Kidney tubule cell (primary cell): ENCODE data around the gene BCL7C.

Source experiments
- DNase-seq: peaks from one replicate; pipeline ENCODE4 v3.0.0-alpha.2; 2018; ENCODE audit warnings: low spot score

The BCL7C gene

GRCh38 chr16:30893744-30894539 lies at the start of gene BCL7C:
TSS of gene BCL7C (minus strand) at chr16:30894077. CDS start at chr16:30893944, 133 bp downstream.
- DNase-seq = peak; percentile 93

GRCh38 chr16:30942426-30942806 lies 48.5 kb upstream of the BCL7C start:
- peak; percentile 24 for DNase-seq

GRCh38 chr16:30941600-30942425 lies 47.9 kb upstream of the BCL7C start:
- DNase-seq = peak; percentile 82

DNA sequence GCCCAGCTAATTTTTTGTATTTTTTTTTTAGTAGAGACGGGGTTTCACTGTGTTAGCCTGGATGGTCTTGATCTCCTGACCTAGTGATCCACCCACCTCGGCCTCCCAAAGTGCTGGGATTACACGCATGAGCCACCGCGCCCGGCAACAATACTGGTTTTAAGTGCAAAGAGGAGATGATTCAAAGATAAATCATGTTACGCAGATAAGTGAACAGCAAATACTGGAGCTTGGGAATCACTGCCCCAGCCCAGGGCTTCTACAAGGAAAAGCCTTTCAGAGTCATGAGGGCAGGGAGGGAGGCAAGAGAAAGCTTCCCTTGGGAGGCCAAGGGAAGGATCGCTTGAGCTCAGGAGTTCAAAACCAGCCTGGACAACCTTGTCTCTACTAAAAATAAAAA lies 45.7 kb upstream of the BCL7C start:
- DNase-seq = peak; percentile 31

- DNase-seq = no peak
Measured at GRCh38 chr16:30937692-30938091, 43.8 kb upstream of the BCL7C start.

- DNase-seq = peak; percentile 51
Measured at GRCh38 chr16:30934827-30935557, 41.1 kb upstream of the BCL7C start.

DNA sequence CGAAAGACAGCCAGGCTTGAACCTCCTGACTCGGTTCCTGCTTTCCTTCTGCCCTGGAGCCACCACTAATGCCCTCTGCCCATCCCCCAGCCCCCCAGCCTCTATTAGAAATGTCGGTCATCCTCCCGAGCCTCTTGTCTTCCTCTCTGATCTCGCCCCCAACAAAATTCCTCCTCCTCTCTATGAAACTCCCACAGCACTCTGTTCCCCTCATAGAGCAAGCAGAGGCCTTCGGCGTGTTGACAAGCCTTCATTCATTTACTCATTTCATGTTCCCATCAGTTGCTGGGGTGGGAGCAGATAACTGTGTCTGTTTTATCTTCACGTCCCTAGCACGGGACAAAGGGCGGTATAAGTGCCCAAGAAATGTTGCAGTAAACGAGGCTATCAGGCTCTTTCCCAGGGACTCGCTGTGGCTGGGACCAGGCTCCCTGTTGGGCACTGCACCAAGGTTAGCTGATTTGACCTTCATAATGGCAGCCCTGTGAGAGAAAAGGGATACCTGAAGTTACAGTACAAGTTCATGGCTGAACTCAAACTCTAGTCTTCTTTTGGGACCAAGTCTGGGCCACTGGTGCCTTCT lies 37.3 kb upstream of the BCL7C start:
- DNase-seq = no peak

GRCh38 chr16:30930160-30930571 lies 36.3 kb upstream of the BCL7C start:
- no peak for DNase-seq

DNA sequence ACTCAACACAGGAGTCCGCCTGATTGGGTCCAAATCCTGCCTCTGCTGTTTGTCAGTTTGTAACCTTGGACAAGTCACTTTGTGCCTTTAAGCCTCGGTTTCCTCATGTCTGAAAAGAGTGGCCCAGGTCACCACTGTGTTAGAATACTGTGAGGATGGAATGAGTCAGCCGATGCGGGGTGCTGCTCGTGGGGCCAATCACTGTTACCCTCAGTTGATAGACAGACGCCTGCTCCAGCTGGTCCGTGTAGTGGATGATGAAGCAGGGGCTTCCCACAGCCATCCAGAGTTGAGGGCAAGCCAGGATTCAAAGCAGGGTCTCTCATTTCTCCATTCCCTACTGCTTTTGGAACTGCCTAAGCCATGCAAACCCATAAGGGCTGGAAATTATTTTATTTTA lies 35.3 kb upstream of the BCL7C start:
- DNase-seq = no peak

- no peak for DNase-seq
Measured at GRCh38 chr16:30928390-30928789, 34.5 kb upstream of the BCL7C start.

GRCh38 chr16:30927789-30928378 lies 34.0 kb upstream of the BCL7C start:
- DNase-seq = peak; percentile 49

DNA sequence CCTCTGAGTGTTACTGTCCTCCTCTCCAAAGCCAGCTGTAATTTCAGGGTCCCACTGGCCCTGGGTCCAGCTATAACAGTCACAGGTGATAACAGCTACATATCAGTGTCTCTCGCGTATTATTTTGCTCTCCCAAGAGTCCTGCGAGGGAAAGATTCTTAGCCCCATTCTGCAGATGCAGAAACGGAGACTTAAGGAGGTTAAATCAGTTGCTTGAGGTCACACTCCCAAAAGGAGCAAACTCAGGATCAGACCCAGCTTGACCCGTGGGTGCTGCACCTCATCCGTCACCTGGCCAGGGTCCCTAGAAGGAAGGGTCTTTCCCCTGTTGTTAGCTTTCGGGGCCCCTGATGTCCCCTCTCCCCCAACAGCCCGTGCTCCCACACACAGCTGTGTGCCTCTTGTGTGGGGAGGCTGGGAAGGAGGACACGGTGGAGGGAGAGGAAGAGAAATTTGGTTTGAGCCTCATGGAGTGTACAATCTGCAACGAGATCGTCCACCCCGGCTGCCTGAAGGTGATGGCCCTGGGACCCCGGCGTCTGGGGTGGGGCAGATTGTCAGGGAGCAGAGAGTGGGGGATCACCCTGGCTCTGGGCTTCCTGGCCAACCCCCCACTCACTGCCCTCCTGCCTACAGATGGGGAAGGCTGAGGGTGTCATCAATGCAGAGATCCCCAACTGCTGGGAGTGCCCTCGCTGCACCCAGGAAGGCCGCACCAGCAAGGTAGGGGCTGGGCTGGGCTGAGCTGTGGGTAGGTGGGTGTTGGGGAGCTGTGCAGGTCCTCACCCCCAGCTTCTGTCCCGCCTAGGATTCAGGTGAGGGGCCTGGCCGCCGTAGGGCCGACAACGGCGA lies 33.3 kb upstream of the BCL7C start:
- DNase-seq = no peak

DNA sequence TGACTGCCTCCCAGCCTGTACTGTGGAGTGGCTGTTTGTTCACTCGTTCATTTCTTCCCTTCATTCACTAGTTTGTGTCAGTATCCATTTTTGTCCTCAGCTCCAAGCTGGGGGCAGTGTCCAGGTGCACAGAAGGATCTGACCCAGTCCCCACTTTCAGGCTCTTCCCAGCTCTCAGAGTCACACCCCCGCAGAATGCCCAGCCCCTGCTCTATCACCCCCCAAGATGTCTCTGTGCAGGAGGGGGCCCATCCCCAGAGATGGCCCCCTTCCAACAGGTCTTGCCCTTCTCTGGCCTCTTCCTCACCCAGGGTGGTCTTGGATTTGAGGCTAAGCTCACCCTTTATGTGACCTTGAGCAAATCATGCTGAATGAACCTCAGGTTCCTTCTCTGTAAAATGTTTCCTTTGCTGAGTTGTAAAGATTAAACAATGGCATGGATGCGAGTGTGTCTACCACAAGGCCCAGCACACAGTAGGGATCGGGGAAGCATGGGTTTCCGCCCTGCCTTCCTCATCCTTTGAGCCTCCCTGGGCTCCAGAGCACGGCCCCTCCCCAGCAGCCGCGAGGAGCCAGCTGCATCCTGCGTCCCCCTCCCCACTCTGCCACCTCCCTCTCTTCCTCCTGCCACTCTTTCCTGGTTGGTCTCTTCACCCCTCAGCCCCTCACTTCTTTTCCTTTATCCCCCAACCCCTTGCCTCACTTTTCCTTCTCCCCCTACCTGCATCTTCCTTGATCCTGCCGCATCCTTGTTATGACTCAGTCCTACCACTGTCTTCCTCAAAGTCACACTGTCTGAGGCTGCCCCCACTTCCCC lies 32.3 kb upstream of the BCL7C start:
- no peak for DNase-seq

- DNase-seq = no peak
Measured at GRCh38 chr16:30925632-30925987, 31.7 kb upstream of the BCL7C start.

DNA sequence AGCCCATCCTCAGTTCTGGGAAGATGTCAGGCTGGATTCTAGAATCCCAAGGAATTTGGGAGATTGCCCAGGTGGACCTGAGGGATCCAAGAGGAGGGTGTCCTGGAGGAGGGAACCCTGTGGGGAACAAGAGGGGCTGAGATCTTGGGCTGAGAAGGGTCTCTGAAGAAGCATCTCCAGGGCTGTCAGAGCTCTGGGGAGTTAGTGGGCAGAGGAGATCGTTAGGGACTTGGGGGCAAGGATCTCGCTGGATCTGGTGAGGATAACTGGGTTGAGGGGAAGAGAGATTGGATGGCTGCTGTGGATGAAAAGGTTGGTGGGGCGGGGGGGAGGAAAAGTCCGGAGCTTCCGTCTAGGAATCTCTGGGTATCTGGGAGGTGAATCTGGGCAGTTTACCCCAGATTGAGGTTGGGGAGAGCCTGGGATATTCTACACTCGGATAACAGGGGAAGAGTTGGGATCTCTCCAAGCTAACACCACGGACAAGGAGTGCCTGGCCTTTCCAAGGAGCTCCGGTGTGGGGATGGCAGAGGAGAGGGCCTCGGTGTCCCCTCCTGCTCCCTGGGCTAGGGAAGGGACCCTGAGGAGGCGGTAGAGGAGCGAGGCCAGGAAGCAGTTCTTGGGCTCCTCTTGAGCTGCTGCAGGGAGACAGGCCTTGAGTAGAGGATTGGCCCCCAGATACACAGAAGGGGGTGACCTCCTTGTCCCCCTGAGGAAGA lies 31.2 kb upstream of the BCL7C start:
- DNase-seq = no peak

DNA sequence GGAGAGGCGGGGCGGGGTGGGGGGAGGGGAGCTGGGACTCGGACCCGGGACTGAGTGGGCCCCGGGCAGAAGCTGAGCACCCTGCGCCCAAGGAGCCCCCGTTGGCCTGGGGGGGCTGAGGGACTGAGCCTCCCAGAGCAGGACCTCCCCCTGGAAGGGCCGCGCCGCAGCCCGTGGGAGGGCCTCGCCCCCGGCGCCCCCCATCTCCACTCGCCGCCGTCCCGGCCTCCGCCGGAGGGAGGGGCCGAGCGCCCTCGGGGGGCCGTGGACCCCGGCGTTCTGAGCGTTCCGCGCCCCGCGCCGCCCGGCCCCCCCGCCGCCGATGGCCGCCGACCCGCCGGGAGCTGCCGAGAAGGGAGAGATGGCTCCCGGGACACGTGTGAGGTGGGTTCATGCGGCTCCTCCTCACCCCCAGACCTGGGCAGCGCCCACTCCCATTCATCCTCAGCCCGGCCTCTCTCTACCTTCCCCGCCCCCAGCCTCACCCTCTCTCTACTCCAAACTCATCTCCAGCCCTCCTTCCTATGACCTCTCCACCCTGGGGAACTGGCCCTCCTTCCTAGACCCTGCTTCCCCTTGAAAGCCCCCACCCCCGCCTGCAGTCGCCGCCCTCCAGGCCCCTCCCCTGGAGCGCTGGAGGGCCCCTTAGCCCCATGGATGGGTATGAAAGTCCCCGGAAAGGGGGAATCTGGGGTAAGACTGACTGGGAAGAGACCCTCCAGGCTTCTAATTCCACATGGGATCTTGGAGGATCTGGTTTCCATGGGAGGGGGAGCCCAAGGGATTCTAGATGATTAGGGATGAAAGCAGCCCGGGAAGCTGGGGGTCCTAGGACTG lies 30.4 kb upstream of the BCL7C start:
- DNase-seq = no peak

DNA sequence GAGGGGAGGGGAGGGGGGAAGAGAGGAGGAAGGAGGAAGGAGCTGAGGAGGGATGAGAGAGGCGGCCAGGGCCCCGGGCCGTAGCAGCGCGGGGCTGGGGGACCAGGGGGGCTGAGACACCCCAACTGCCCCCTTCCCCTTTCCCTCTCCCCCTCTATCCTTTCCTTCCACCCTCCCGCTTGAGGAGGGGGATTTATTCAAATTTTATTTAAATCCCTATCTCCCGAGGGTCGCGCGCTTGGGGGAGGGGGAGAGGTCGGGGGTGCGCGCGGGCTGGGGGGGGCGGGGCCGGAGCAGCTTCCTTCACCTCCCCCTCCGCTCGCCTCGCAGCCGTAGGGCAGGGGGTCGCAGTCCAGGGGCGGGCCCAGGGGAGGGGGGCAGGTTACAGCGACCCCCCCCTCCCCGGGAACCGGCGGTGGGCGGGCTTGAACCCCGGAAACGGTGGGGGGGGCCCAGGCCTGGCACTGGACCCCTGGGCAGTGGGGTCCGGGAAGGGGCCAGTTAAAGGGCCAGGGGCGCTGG lies 29.7 kb upstream of the BCL7C start, which contains the start of gene FBXL19:
FBXL19 (plus strand) TSS at position 19 of the 522 bp plus-strand sequence. CDS start 2,183 bp downstream, outside the sequence.
- DNase-seq = no peak

- peak; percentile 100 for DNase-seq
Measured at GRCh38 chr16:30922960-30923535, 29.2 kb upstream of the BCL7C start.
